Choroid plexus epithelial cell (primary cell): Measurements from ENCODE around the gene GGTLC3.
"Not testable (repeated sequence)": the region's sequence is repeated elsewhere in the genome, so short reads cannot be mapped to it uniquely, and the experiment has no call there.

Source experiments
- DNase-seq: peaks from one replicate; pipeline ENCODE4 v3.0.0-alpha.2; 2010; ENCODE audit warnings: low read depth
- H3K4me3 ChIP-seq: 2 replicates; pipeline ENCODE4 v1.5.1; 2011; ENCODE audit warnings: low read depth, mild to moderate bottlenecking, control low read depth, low read length, moderate library complexity

GGTLC3 gene

GRCh38 chr22:18523328-18523727 is 5.4 kb upstream of the GGTLC3 start:
- DNase-seq, H3K4me3 ChIP-seq: not testable (repeated sequence)

- H3K4me3 ChIP-seq, DNase-seq: not testable (repeated sequence)
Measured at GRCh38 chr22:18522762-18523161, 4.8 kb upstream of the GGTLC3 start.

GRCh38 chr22:18513454-18513853 is 4.5 kb downstream of the GGTLC3 start:
- not testable (repeated sequence) for H3K4me3 ChIP-seq
- peak; percentile 30 for DNase-seq

GRCh38 chr22:18512378-18512777 is 5.6 kb downstream of the GGTLC3 start:
- H3K4me3 ChIP-seq, DNase-seq: not testable (repeated sequence)

- not testable (repeated sequence) for H3K4me3 ChIP-seq, DNase-seq
Measured at GRCh38 chr22:18511327-18511726, 6.6 kb downstream of the GGTLC3 start.

- not testable (repeated sequence) for DNase-seq, H3K4me3 ChIP-seq
Measured at GRCh38 chr22:18496227-18496626, 21.7 kb downstream of the GGTLC3 start.
